GM23338 (cell line): ENCODE data around the gene ARHGAP42. TPM values are rescaled to one million over a fixed set of nuclear protein-coding genes. Genes with fewer than 3 reads are reported as not detected.

Source experiments
- ATAC-seq: fragments of 200-7000 bp; cut with Tn5 transposase; 3 replicates; pipeline ENCODE4 v1.9.1; 2020
- DNase-seq: peaks from one replicate; pipeline ENCODE4 v3.0.0-alpha.2; 2015; ENCODE audit warnings: low spot score
- H2AFZ ChIP-seq: fragments of 200-600 bp; sonication (generic); 2 replicates; pipeline ENCODE4 v1.8.0; 2016; ENCODE audit warnings: antibody characterized with exemption, mild to moderate bottlenecking, moderate library complexity
- H3F3A ChIP-seq: fragments of 200-600 bp; sonication (generic); replicated peaks from 2 replicates; pipeline ENCODE4 v1.8.0; 2017; ENCODE audit warnings: antibody characterized with exemption, mixed run types, low read depth
- H3K27ac ChIP-seq: fragments of 200-600 bp; sonication (generic); 2 replicates; pipeline ENCODE4 v1.6.1; 2016; ENCODE audit warnings: low read depth
- H3K27me3 ChIP-seq: fragments of 200-600 bp; sonication (generic); 2 replicates; pipeline ENCODE4 v1.8.0; 2016; ENCODE audit warnings: mild to moderate bottlenecking, mixed run types, moderate library complexity; ENCODE audit not compliant: insufficient read depth
- H3K36me3 ChIP-seq: fragments of 200-600 bp; sonication (generic); 2 replicates; pipeline ENCODE4 v1.8.0; 2016; ENCODE audit warnings: mild to moderate bottlenecking; ENCODE audit not compliant: insufficient read depth
- H3K4me1 ChIP-seq: fragments of 200-600 bp; sonication (generic); 2 replicates; pipeline ENCODE4 v1.8.0; 2016; ENCODE audit warnings: mild to moderate bottlenecking, moderate library complexity; ENCODE audit not compliant: insufficient read depth
- H3K4me2 ChIP-seq: fragments of 200-600 bp; sonication (generic); 2 replicates; pipeline ENCODE4 v1.7.1; 2017; ENCODE audit warnings: mixed run types
- H3K4me3 ChIP-seq: fragments of 200-600 bp; sonication (generic); 2 replicates; pipeline ENCODE4 v1.6.1; 2016; ENCODE audit warnings: mixed run types
- H3K79me2 ChIP-seq: fragments of 200-600 bp; sonication (generic); replicated peaks from 2 replicates; pipeline ENCODE4 v1.8.0; 2017; ENCODE audit warnings: mild to moderate bottlenecking; ENCODE audit not compliant: insufficient read depth
- H3K9me2 ChIP-seq: fragments of 200-600 bp; sonication (generic); 2 replicates; pipeline ENCODE4 v1.8.0; 2017; ENCODE audit not compliant: insufficient read depth
- H4K20me1 ChIP-seq: fragments of 200-600 bp; sonication (generic); replicated peaks from 2 replicates; pipeline ENCODE4 v1.8.0; 2017; ENCODE audit warnings: mild to moderate bottlenecking; ENCODE audit not compliant: insufficient read depth
- H3K27ac Mint-ChIP-seq: 2 replicates; pipeline ENCODE4 v1.8.0; 2020; ENCODE audit warnings: inconsistent platforms, mild to moderate bottlenecking, moderate library complexity, mixed read lengths
- H3K27me3 Mint-ChIP-seq: 3 replicates; pipeline ENCODE4 v1.8.0; 2022; ENCODE audit warnings: low read depth, mild to moderate bottlenecking, moderate library complexity, mixed read lengths, inconsistent platforms; ENCODE audit not compliant: insufficient read depth, poor library complexity
- H3K36me3 Mint-ChIP-seq: 3 replicates; pipeline ENCODE4 v1.8.0; 2021; ENCODE audit warnings: low read depth, mild to moderate bottlenecking, inconsistent platforms, moderate library complexity, mixed read lengths
- H3K4me1 Mint-ChIP-seq: 3 replicates; pipeline ENCODE4 v1.8.0; 2020; ENCODE audit warnings: mild to moderate bottlenecking, inconsistent platforms, mixed read lengths
- H3K4me3 Mint-ChIP-seq: 3 replicates; pipeline ENCODE4 v1.8.0; 2021; ENCODE audit warnings: moderate library complexity, mild to moderate bottlenecking, inconsistent platforms, mixed read lengths
- H3K9me3 Mint-ChIP-seq: 3 replicates; pipeline ENCODE4 v1.8.0; 2020; ENCODE audit warnings: moderate library complexity, mild to moderate bottlenecking, inconsistent platforms, mixed read lengths
- CREB1 ChIP-seq: fragments of 250-450 bp; sonication (Bioruptor Pico); IDR thresholded peaks from 2 replicates; pipeline ENCODE4 v1.5.0; 2020; ENCODE audit warnings: low read depth, mild to moderate bottlenecking, moderate library complexity
- CTCF ChIP-seq, 2 experiments: fragments of 200-600 bp in 1 of 2; sonication (generic) in 1 of 2; conservative IDR thresholded peaks; 2 replicates each; pipeline versions ENCODE4 v1.5.1 to v1.6.1; 2016 to 2017; ENCODE audit warnings: antibody characterized with exemption in 2 of 2, low read depth in 2 of 2, mild to moderate bottlenecking in 2 of 2, moderate library complexity in 1 of 2
- ETS1 ChIP-seq: IDR thresholded peaks from 2 replicates; pipeline ENCODE4 v1.6.1; 2016; ENCODE audit warnings: antibody characterized with exemption
- EZH2 ChIP-seq: fragments of 200-600 bp; sonication (generic); IDR thresholded peaks from one replicate; pipeline ENCODE4 v1.8.0; 2017; ENCODE audit warnings: antibody characterized with exemption, mild to moderate bottlenecking, low read depth; ENCODE audit not compliant: unreplicated experiment
- EZH2phosphoT487 ChIP-seq: fragments of 200-600 bp; sonication (generic); IDR thresholded peaks from one replicate; pipeline ENCODE4 v1.8.1; 2018; ENCODE audit warnings: antibody characterized with exemption; ENCODE audit not compliant: unreplicated experiment
- JUNB ChIP-seq: IDR thresholded peaks from one replicate; pipeline ENCODE4 v1.6.1; 2016; ENCODE audit warnings: antibody characterized with exemption; ENCODE audit not compliant: unreplicated experiment
- NANOG ChIP-seq: IDR thresholded peaks from 2 replicates; pipeline ENCODE4 v1.6.1; 2016; ENCODE audit warnings: antibody characterized with exemption, borderline replicate concordance
- REST ChIP-seq: IDR thresholded peaks from one replicate; pipeline ENCODE4 v1.6.1; 2018; ENCODE audit warnings: antibody characterized with exemption; ENCODE audit not compliant: unreplicated experiment
- ZNF114 ChIP-seq: fragments of 250-450 bp; sonication (Bioruptor Pico); IDR thresholded peaks from 2 replicates; pipeline ENCODE4 v1.5.0; 2020; ENCODE audit warnings: mild to moderate bottlenecking, moderate library complexity
- ZNF331 ChIP-seq: fragments of 250-450 bp; sonication (Bioruptor Pico); IDR thresholded peaks from 2 replicates; pipeline ENCODE4 v1.5.0; 2020; ENCODE audit warnings: low read depth, mild to moderate bottlenecking, moderate library complexity
- ZNF462 ChIP-seq: fragments of 250-450 bp; sonication (Bioruptor Pico); IDR thresholded peaks from 2 replicates; pipeline ENCODE4 v1.5.0; 2020; ENCODE audit warnings: mild to moderate bottlenecking, moderate library complexity
- polyA plus RNA-seq: library from polyadenylated mRNA; unstranded; fragments of >200 nt; fragmentation: Nextera tagmentation; extraction: Ambion mirVana; gene quantifications from 2 replicates; pipeline ENCODE4 v1.2.1, GENCODE V29; 2016
- total RNA-seq: library from RNA; depleted of rRNA; stranded (reverse); fragments of >200 nt; shearing (Covaris generic); gene quantifications from 2 replicates; pipeline ENCODE4 v1.2.3, GENCODE V29; 2014

ARHGAP42 gene
- total and polyA plus RNA-seq, 2 experiments from 2014 or later: 23.7 to 35.7 TPM

GRCh38 chr11:100752371-100753171 lies 65.5 kb downstream of the ARHGAP42 start:
- Histone ChIP-seq H3K9me2 (no peaks in the 10 kb centered on the region), H3K79me2 (peaks cover 40% of the 10 kb centered on the region), H3K36me3 (no peaks in the 10 kb centered on the region; the same call in 1 of the 2 replicates), H3F3A (peaks cover 5% of the 10 kb centered on the region; the same call in 1 of the 2 replicates), H3K4me3 (no peak overlapping the region), H4K20me1 (no peaks in the 10 kb centered on the region), H3K4me1 (peaks cover 35% of the 10 kb centered on the region), H2AFZ (no peak overlapping the region), H3K4me2 (peak overlapping the region; percentile 56; the same call in 1 of the 2 replicates), H3K27me3 (no peaks in the 10 kb centered on the region), H3K27ac (peak overlapping the region; percentile 81; the same call in 1 of the 2 replicates)
- peaks cover 37% of the 10 kb centered on the region for H3K4me1 Mint-ChIP-seq
- ATAC-seq (no peak), DNase-seq (no peak)
- H3K9me3 Mint-ChIP-seq: peaks cover 28% of the 10 kb centered on the region
- peak overlapping the region; percentile 69 for H3K27ac Mint-ChIP-seq
- peaks cover 37% of the 10 kb centered on the region for H3K36me3 Mint-ChIP-seq
- H3K27me3 Mint-ChIP-seq: peaks cover 7% of the 10 kb centered on the region
- TF ChIP-seq JUNB: no peak
- TF ChIP-seq ZNF462 (CRISPR knock-in tag): no peak
- no peak for TF ChIP-seq CREB1 (CRISPR knock-in tag)
- no peak for TF ChIP-seq EZH2phosphoT487
- TF ChIP-seq EZH2: no peak
- TF ChIP-seq ZNF114 (CRISPR knock-in tag): no peak
- TF ChIP-seq REST: no peak
- no peak for TF ChIP-seq ZNF331 (CRISPR knock-in tag)
- no peak for TF ChIP-seq NANOG
- TF ChIP-seq ETS1: no peak
- no peak for TF ChIP-seq CTCF (conservative IDR thresholded peaks at IDR 0.05; ENCODE audit: low read depth in 2 of 2)
- H3K4me3 Mint-ChIP-seq: no peak overlapping the region
